Right renal pelvis (tissue), 4 donors: Measurements from ENCODE around the gene PRKG1. TPM values are rescaled to one million over a fixed set of nuclear protein-coding genes. Genes with fewer than 3 reads are reported as not detected.

Source experiments
- DNase-seq, 4 donors: peaks; one replicate each; pipeline ENCODE4 v3.0.0-alpha.2; 2013; ENCODE audit warnings: low read depth in 4 of 4, low spot score in 3 of 4, missing footprints in 1 of 4
- polyA plus RNA-seq, 4 donors: library from polyadenylated mRNA; unstranded; fragments of 120-200 nt; gene quantifications; one replicate each; pipeline ENCODE4 v1.2.1, GENCODE V29; 2013; ENCODE audit not compliant: insufficient read length in 4 of 4

The PRKG1 gene
- polyA plus RNA-seq, 4 donors = 13.3 to 16.0 (median 14.3) TPM

DNA sequence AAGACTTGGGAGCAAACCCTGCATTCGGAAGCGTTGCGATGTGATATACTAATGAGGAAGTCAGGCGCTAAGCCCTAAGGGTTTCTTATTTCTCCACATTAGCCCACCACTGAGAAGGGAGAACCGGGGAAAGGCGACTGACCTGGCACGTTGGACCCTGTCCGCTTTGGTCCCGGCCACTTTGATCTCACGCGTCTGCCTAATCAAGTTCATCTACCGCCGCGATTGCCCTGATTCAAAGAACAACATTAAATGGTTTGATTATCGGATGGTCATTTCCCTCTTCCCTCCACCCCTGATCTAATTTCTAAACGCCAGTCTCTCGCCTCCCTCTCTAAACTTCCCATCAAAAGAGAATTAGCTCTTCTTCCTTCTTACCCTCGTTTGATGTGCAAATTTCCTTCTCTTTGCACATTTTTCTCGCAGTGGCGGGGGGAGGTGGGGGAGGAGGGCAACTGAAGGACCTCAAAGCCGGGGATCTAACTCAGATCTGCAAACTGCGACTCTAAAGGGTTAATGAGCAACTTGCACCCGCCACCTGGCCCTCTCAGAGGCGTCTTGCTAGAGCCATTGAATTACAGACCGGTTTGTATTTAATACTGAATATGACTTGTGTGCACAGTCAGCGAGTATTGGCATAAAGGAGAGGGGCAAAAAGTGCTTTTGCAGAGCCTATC lies 1239.1 kb downstream of the PRKG1 start:
- peak in 2 of 4 donors; percentile 14 to 34 for DNase-seq

- DNase-seq = peak in 3 of 4 donors; percentile 36 to 41 (median 37)
Observed at GRCh38 chr10:52313933-52314821, 1239.9 kb downstream of the PRKG1 start, which contains the start of gene DKK1. DKK1 (plus strand) TSS chr10:52314281; CDS start chr10:52314435, 154 bp downstream.

GRCh38 chr10:52314822-52315552 lies 1240.7 kb downstream of the PRKG1 start:
- DNase-seq = no peak

GRCh38 chr10:52316001-52316400 lies 1241.7 kb downstream of the PRKG1 start:
- no peak for DNase-seq

DNA sequence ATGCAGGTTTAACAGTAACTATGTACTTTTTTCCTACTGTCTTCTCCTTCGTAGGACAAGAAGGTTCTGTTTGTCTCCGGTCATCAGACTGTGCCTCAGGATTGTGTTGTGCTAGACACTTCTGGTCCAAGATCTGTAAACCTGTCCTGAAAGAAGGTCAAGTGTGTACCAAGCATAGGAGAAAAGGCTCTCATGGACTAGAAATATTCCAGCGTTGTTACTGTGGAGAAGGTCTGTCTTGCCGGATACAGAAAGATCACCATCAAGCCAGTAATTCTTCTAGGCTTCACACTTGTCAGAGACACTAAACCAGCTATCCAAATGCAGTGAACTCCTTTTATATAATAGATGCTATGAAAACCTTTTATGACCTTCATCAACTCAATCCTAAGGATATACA lies 1242.2 kb downstream of the PRKG1 start:
- no peak for DNase-seq

GRCh38 chr10:52318136-52318701 lies 1243.9 kb downstream of the PRKG1 start:
- DNase-seq = no peak

DNA sequence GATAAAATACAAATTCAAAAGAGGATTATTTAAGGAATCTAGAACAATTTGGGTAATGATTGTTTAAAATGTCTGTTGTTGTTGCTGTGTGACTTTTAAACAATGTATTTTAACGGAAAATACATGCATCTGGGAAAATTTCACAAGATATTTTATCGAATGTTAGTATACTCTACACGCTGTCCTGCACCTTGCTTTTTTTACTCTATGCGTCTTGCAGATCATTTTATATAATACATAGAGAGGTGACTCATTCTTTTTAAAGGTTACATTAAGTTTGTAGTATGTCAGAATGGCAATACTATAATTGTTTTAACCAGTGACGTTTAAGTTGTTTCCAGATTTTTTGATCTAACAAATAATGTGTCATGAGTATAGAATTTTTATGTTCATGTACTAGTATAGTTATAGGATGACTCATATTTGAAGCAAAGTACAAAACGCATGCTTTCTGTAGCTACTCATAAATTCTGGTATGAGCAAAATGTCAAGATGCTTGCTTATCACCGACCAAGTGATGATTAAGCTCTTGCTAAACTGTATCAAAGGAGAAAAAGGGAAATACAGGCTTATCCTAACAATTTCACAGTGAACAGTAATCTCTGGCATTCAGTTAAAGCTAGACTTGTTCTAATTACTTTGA lies 1244.7 kb downstream of the PRKG1 start:
- DNase-seq = no peak

GRCh38 chr10:52319926-52320325 lies 1245.6 kb downstream of the PRKG1 start:
- no peak for DNase-seq

DNA sequence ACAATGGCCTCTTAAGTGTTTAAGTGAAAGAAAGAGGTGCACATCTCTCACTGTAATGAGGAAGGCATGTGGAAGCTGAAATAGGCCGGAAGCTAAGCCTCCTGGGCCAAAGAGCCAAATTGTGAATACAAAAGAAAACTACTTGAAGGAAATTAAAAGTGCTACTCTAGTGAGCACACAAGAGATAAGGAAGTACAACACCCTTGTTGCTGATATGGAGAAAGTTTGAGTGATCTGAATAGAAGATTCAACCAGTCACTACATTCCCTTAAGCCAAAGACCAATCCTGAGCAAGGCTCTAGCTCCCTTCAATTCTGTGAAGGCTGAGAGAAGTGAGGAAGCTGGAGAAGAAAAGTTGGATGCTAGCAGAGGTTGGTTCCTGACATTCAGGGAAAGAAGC lies 1248.0 kb downstream of the PRKG1 start:
- no peak for DNase-seq

- DNase-seq = no peak
Observed at GRCh38 chr10:52322936-52323335, 1248.6 kb downstream of the PRKG1 start.

DNA sequence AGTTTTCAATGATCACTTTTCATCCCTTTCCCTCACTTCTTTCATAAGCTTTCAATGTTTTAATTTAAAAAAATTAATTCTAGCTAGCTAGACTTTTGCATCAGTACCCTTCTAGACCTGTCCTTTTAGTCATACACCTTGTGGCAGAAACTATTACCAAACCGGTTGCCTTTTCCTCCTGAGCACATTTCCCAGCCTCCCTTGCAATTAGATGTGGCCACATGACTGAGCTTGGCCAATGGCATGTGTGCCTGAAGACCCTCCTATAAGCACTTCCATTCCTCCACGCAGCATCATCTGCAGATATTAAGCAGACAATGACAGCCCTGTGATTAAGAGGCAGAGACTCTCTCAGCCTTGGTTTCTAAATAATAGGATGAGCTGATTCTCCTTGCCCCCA lies 1252.1 kb downstream of the PRKG1 start:
- DNase-seq = no peak

GRCh38 chr10:52331638-52332364 lies 1257.5 kb downstream of the PRKG1 start:
- DNase-seq = no peak

DNA sequence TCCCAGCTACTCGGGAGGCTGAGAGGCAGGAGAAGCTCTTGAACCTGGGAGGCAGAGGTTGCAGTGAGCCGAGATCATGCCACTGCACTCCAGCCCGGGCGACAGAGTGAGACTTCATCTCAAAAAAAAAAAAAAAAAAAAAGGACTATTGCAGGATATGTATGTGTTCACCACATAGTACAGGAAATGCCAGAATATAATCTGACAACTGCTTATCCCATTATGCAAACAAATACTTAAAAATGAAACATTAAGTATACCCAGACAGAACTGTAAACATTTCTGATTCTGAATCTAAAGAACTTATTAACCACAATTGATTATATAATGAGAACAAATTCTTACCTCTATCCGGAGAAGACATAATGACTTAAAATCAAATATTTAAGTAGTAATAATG lies 1258.5 kb downstream of the PRKG1 start:
- DNase-seq = no peak

DNA sequence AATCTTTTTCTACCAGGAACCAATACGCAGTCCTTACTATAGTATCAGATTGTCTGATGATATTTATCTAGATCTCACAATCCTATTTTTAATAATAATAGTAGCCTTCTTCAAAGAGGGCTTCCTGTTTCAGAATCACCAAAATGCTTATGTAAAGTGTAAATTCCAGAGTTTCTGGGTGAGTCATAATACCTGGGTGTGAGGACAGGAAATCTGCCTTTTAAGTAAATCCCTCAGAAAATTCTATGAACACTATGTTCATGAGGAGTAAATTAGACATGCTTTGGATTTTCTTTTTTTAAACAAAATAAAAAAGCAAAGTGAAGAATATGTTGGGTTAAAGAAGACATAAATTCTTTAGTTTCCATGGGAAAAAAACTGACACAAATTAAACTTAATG lies 1260.3 kb downstream of the PRKG1 start:
- no peak for DNase-seq

DNA sequence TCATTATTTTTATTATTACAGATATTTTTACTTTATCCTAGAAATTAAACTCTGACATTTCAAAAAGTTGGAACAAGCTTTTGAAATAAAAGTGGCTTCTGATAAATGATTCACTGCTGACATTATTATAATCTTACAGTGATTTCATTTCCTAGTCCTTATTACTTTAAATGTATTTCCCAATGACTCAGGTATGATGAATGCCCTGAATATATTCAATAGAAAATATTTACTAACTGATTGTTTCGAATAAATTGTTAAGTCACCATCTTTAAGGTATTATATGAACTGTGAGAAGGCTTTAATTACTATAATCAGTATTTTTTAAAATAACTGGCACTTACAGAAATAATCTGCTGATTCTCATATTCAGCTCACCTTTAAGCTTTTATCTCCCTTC lies 1261.4 kb downstream of the PRKG1 start:
- DNase-seq = no peak

DNA sequence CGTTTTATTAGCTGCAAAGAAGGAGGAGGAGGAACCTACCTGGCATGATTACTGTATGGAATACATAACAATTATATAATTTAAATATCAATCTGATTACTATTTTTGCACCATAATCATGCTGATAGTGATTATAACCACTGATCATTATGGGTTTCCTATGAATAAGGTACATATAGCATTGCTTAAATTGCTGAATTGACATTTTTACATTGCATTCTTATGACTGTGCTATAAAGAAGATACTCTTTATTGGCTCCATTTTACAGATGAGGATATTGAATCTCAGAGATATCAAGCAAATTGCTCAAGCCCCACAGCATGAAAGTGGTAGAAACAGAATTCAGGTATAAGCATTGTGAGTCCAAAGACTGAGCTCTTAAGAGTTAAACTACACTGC lies 1262.9 kb downstream of the PRKG1 start:
- no peak for DNase-seq

- DNase-seq = no peak
Observed at GRCh38 chr10:52343439-52343838, 1269.2 kb downstream of the PRKG1 start.

DNA sequence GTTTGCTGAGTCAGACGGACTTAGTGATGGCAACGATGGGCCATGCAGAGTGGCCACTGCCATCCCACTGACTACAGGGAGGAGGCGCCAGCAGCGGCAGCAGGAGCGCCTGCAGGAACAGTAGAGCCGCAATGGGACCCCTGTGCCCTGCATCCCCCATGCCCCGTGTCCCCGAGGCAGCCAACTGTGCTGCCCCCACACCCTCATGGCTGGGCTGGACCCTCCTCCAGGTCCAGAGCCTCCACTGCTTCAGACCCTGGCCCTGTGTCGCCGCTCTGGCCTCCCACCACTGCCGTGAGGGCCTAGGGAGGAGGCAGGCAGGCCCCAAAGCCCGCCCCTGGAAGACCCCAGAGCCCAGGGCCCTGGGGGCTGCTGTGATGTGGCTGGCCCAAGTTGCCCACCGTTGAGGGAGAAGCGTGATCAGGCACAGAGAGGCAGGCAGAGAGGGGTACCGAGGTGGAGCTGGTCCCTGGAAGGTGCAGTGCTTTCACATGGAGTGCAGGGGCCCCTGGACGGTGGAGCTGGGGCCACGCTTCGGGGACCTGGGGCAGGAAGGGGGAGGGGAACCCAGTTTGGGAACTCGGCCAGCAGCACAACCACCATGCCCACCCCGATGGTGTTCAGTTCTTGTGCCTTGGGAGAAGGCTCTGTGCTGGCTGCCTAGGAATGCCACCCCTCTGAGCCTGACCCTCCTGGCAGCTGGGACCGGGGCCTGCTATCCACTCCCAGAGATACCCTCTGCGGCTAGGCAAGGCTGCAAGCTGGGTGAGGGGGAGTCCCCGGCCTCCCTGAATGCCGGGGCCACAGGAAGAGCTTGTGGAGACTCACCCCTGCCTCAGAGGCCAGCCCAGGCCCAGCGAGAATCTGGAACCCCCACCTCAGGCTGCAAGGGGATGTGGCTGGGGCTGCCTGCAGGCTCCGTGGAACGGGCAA lies 1272.4 kb downstream of the PRKG1 start:
- no peak for DNase-seq

- no peak for DNase-seq
Observed at GRCh38 chr10:52347327-52347667, 1273.0 kb downstream of the PRKG1 start.
